Peyer's patch (tissue), 4 donors: ENCODE data around the gene MED9.

Experiments
- CTCF ChIP-seq, 6 experiments: fragments of 450-650 bp in 4 of 6; fragments of 200-600 bp in 2 of 6; sonication (generic) in 1 of 6; IDR thresholded peaks; one replicate each; pipeline ENCODE4 v1.5.1; 2017 to 2019; ENCODE audit warnings: antibody characterized with exemption in 6 of 6, mild to moderate bottlenecking in 3 of 6, moderate library complexity in 1 of 6
- POLR2A ChIP-seq, 2 donors: fragments of 450-650 bp; IDR thresholded peaks; one replicate each; pipeline ENCODE4 v1.5.1; 2017; ENCODE audit warnings: antibody characterized with exemption in 2 of 2, mild to moderate bottlenecking in 2 of 2, moderate library complexity in 2 of 2

- TF ChIP-seq CTCF (IDR thresholded peaks at IDR 0.05) = no peak
- TF ChIP-seq POLR2A (IDR thresholded peaks at IDR 0.05) = no peak
These were observed 22.5 kb upstream of the MED9 start for GRCh38 chr17:17454276-17454675.
